ENCODE measurements around the gene RYR3. TPM values are rescaled to one million over a fixed set of nuclear protein-coding genes. Genes with fewer than 3 reads are reported as not detected.

Gene RYR3
- total and polyA plus RNA-seq, 2 of the 13 experiments (the other 11 are each of a cell fraction or from before 2014, with no cell fraction given) = not detected

- TF ChIP-seq ZNF687 (CRISPR knock-in tag; IDR thresholded peaks at IDR 0.05) = no peak
These were observed 158.0 kb downstream of the RYR3 start (continued) for GRCh38 chr15:33468740-33469139.

- no peak overlapping the region for H3K9ac ChIP-seq (ENCODE audit: insufficient read depth, low read depth, low read length)
- DNase-seq (ENCODE audit: low spot score) (no peak), ATAC-seq (no peak), FAIRE-seq (no peak)
- no peaks in the 10 kb centered on the region for H3K79me2 ChIP-seq (ENCODE audit: insufficient read depth, low read length)
- H2AFZ ChIP-seq (ENCODE audit: low read length) = no peak overlapping the region
- in situ Hi-C loops (cut with HindIII; ENCODE audit: extremely low pct_ligation_motif_present, low pct_unique_long_range_greater_than_20kb) = no loop called here
- no peak overlapping the region for H3K4me2 ChIP-seq (ENCODE audit: low read depth, low read length)
- no peak overlapping the region for H3K27ac ChIP-seq (ENCODE audit: extremely low read length, insufficient read depth, low read length)
- intact Hi-C loops (cut with micrococcal nuclease; ENCODE audit: unreplicated experiment) = no loop called here
- H3K9me3 ChIP-seq (ENCODE audit: low read length) = no peaks in the 10 kb centered on the region
- H3K4me1 ChIP-seq (ENCODE audit: insufficient read depth, low read length) = no peaks in the 10 kb centered on the region
- H3K36me3 ChIP-seq (replicated peaks in 1 of 2; ENCODE audit: control insufficient read depth in 1 of 2, insufficient read depth in 2 of 2, low read length in 2 of 2) = no peaks in the 10 kb centered on the region
- POLR2A ChIA-PET = no interaction called here
- H3K4me3 ChIP-seq (replicated peaks in 1 of 3; ENCODE audit: insufficient read depth in 1 of 3, low read depth in 2 of 3, low read length in 3 of 3) = no peak overlapping the region
- CTCF ChIA-PET (ENCODE audit: low intra/inter-chr PET ratio, low total read pairs) = no interaction called here
- BruUV-seq (replicated peaks) = no TSS peak
- H3K27me3 ChIP-seq (ENCODE audit: control insufficient read depth in 1 of 2, insufficient read depth in 2 of 2, low read length in 2 of 2) = no peaks in the 10 kb centered on the region
- no peaks in the 10 kb centered on the region for H4K20me1 ChIP-seq (ENCODE audit: insufficient read depth, low read length)
- WGBS (ENCODE audit: low lambda C conversion rate) = 3% methylated on average over 5 of the region's 5 CpGs
- TF ChIP-seq NCOR1 (IDR thresholded peaks at IDR 0.05; ENCODE audit: borderline replicate concordance, low read length) = no peak
- TF ChIP-seq CENPX (CRISPR knock-in tag; IDR thresholded peaks at IDR 0.05) = no peak
- TF ChIP-seq ZBTB42 (CRISPR knock-in tag; IDR thresholded peaks at IDR 0.05) = no peak
- no peak for TF ChIP-seq ZNF350 (CRISPR knock-in tag; IDR thresholded peaks at IDR 0.05; ENCODE audit: borderline replicate concordance, low read depth)
- no peak for TF ChIP-seq ZBTB26 (CRISPR knock-in tag; IDR thresholded peaks at IDR 0.05; ENCODE audit: borderline replicate concordance)
- TF ChIP-seq ZNF205 (CRISPR knock-in tag; IDR thresholded peaks at IDR 0.05) = no peak
- no peak for TF ChIP-seq TIGD3 (CRISPR knock-in tag; IDR thresholded peaks at IDR 0.05; ENCODE audit: borderline replicate concordance)
- TF ChIP-seq ZNF766 (CRISPR knock-in tag; IDR thresholded peaks at IDR 0.05; ENCODE audit: borderline replicate concordance) = no peak
- no peak for TF ChIP-seq SIX4 (CRISPR knock-in tag; IDR thresholded peaks at IDR 0.05)
- no peak for TF ChIP-seq ZNF75D (CRISPR knock-in tag; IDR thresholded peaks at IDR 0.05; ENCODE audit: borderline replicate concordance)
- TF ChIP-seq ZBTB49 (CRISPR knock-in tag; IDR thresholded peaks at IDR 0.05; ENCODE audit: borderline replicate concordance) = no peak
- TF ChIP-seq NR2C2 (CRISPR knock-in tag; IDR thresholded peaks at IDR 0.05; ENCODE audit: borderline replicate concordance) = no peak
- no peak for TF ChIP-seq ATF7 (IDR thresholded peaks at IDR 0.05)
- TF ChIP-seq ATF7 (CRISPR knock-in tag; IDR thresholded peaks at IDR 0.05) = no peak
These were observed 162.2 kb downstream of the RYR3 start for GRCh38 chr15:33473005-33473404.

Data from HepG2 (cell line).